SW480 (cell line): ENCODE data around the gene CRYBG1.
A peak's percentile ranks its signal among the peaks of the same experiment; 100 is the strongest.
"Not testable (repeated sequence)": the region's sequence is repeated elsewhere in the genome, so short reads cannot be mapped to it uniquely, and the experiment has no call there.

Experiments used
- DNase-seq: peaks from one replicate; pipeline ENCODE4 v3.0.0-alpha.2; 2016; ENCODE audit warnings: low spot score

Gene CRYBG1

GRCh38 chr6:106548926-106549455, 188.5 kb downstream of the CRYBG1 start:
- not testable (repeated sequence) for DNase-seq

DNA sequence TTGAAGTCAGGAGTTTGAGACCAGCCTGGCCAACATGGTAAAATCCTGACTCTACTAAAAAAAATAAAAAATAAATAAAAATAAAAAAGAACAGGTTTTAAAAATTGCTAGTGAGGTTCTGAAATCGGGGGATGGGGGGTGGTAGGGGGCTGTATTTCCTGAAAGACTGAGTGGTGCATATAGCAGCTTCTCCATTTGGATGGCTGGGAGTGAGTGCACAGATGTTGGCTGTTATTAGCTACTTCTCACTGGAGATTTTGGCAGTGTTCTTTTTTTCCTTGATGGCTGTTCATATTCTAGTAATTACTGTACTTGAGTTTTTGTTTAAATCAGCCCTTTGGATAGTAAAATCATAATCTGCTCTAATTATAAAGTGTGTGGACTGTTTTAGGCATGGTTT, 189.0 kb downstream of the CRYBG1 start:
- no peak for DNase-seq

GRCh38 chr6:106551155-106551554, 190.6 kb downstream of the CRYBG1 start:
- DNase-seq = no peak

DNA sequence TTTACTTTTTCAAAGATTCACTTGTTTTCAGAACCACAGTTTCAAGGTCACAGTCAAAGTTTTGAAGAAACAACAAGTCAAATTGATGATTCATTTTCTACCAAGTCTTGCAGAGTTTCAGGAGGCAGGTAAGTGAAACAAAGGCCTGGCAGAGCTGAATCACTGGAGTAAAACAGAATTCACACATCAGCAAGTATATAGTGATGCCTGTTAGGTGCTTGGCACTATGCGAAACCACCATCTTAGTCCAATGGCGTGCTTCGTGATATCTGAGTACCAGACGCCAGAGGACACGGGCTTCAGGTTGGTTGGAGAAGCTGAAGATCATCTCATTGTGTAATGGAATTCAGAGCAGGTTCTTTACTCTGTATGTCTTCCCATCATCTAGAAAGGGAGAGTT, 192.9 kb downstream of the CRYBG1 start:
- no peak for DNase-seq

DNA sequence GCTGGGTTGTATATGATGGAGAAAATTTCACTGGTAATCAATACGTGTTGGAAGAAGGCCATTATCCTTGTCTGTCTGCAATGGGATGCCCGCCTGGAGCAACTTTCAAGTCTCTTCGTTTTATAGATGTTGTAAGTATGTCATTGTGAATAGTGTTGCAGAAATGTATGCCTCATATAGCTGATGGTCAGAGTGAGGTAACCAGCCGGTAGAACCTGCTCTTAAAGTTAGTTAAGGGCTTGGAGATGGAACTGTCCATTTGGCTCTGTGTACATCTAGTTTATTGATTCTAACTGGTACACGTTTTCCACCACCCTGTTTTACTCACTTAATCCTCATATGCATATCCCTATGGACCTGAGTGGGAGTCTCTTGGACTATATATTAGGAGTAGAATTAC, 195.2 kb downstream of the CRYBG1 start:
- DNase-seq = no peak

DNA sequence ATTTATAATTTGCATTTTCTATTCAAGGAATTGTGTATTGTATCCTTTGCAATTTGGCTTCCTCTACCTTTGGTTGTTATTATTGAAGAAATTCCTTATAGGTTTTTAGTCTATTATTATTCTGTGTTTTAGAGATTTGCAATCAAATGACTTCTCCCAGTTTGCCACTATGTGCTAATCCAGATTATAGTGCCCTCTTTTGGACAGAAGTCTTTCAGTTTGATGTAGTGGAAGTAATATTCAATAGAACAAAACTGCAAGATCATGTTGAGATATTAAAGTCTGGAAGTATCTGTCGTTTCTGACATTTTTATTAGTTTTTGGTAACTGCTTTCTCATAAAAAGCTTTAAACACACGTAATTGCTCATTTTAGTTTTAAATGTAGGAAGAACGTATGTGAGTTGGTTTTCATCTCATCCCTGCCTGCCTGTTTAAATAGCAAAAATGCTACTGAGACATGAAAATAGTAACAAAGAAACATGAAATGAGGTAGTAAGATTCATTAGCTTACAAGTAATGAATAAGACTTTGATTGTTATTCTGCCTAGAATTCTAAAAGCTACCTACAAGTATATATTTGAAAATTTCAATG, 195.9 kb downstream of the CRYBG1 start:
- no peak for DNase-seq

DNA sequence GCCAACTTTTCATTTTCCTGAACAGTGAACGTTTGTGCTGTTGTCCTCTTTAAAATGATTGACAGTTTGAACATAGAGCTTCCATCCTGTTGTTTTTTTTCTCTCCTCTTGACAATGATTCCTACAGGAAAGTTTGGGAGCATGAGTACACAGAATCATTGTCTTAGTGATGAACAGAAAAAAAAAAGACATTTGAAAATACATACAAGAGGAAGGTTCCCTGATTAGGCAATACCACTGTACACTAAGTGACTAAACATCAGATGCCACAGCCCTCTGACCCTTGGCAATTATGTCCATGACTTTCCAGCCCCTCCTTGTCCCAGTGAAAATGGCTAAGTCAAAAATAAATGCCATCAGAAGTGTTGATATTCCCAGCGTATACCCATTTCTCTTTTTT, 197.3 kb downstream of the CRYBG1 start:
- no peak for DNase-seq

GRCh38 chr6:106558364-106558763, 197.8 kb downstream of the CRYBG1 start:
- no peak for DNase-seq

DNA sequence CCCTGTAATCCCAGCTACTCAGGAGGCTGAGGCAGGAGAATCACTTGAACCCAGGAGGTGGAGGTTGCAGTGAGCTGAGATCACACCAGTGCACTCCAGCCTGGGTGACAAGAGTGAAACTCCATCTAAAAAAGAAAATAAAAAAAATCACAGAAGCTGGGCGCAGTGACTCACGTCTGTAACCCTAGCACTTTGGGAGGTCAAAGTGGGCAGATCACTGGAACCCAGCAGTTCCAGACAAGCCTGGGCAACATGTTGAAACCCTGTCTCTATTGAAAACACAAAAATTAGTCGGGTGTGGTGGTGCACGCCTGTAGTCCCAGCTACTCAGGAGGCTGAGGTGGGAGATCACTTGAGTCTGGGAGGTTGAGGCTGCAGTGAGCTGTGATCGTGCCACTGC, 199.1 kb downstream of the CRYBG1 start:
- not testable (repeated sequence) for DNase-seq

DNA sequence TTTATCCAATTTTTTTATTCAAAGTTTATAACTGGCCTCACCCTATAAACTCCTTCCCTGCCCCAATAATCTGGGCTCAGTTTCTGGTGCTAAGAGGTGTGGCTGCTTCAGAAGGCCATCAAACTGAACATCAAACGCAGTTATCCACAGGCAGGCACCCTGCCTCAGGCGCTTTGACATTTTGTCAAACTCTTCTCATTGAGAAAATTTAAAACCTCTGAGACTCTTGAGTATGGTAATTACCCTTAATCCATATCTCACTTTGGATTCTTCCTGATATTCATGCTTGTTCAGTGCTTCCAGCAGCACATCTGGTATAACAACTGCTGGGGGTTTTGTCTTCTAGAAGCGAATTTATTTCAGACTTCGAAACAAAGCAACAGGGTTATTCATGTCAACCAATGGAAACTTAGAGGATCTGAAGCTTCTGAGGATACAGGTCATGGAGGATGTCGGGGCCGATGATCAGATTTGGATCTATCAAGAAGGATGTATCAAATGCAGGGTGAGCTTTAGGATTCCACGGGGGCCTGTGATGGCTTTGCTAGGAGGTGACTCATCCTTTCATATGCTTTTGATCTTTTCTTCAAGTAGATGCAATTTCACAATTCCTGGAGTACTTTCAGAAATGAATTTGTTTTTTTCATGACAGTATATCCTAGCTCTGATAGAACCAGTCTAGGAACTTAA, 200.6 kb downstream of the CRYBG1 start:
- DNase-seq = peak; percentile 23

- DNase-seq = no peak
Observed at GRCh38 chr6:106561686-106562405, 201.3 kb downstream of the CRYBG1 start.

- DNase-seq = no peak
Observed at GRCh38 chr6:106563614-106564013, 203.1 kb downstream of the CRYBG1 start.

GRCh38 chr6:106564476-106564875, 204.0 kb downstream of the CRYBG1 start:
- no peak for DNase-seq

- no peak for DNase-seq
Observed at GRCh38 chr6:106568530-106568929, 208.0 kb downstream of the CRYBG1 start.

DNA sequence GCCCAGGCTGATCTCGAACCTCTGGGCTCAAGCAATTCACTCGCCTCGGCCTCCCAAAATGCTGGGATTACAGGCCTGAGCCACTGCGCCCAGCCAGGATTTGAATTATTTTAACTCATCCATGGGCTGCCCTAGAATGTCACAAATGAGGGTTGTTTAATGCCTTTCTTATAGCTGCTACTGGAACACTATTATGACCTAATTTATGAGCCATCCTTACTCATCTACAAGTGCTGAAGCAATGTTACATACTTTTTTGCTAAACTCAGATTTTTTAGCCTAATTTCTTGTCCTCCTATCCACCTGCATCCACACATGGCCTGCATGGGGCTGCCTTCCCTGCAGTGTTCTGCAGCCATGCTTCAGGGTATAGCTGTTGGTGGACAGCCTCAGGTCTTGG, 208.9 kb downstream of the CRYBG1 start:
- no peak for DNase-seq

GRCh38 chr6:106572436-106572835, 211.9 kb downstream of the CRYBG1 start:
- no peak for DNase-seq

GRCh38 chr6:106572875-106573585, 212.5 kb downstream of the CRYBG1 start:
- DNase-seq = no peak

- DNase-seq = peak; percentile 44
Observed at GRCh38 chr6:106574741-106575458, 214.4 kb downstream of the CRYBG1 start.

GRCh38 chr6:106579281-106579680, 218.8 kb downstream of the CRYBG1 start:
- DNase-seq = no peak

GRCh38 chr6:106581468-106581867, 221.0 kb downstream of the CRYBG1 start:
- DNase-seq = no peak

DNA sequence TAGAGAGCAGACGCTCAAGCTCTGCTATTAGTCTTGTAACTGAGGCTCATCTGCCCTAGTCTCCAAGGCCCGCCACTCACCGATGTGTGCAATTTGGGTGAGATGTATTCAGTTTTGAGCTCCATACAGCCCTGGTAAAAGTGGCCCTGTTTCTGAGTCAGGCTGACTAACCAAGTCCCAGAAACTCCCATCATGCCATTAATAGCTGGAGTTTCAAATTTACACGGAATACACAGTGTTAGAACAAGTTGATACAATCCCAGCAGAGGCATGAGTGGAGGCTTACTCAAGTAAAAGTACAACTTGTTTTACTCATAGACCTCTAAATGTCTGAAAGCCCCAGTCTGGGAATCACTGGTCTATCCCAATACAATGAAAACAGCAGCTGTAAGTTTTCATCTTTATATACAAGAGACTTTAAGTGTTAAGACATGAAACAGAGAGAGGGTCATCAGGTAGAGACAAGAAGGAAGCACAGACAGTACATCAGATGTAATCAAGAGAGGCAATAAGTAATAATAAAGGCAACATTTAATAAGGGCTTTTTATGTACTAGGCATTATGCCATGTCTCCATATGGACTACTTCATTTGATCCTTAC, 226.4 kb downstream of the CRYBG1 start:
- no peak for DNase-seq
